Neural progenitor cell (in vitro differentiated cells): ENCODE data around the gene ORAI2. TPM values are rescaled to one million over a fixed set of nuclear protein-coding genes. Genes with fewer than 3 reads are reported as not detected.
A peak's percentile ranks its signal among the peaks of the same experiment; 100 is the strongest.
"Not testable (repeated sequence)": the region's sequence is repeated elsewhere in the genome, so short reads cannot be mapped to it uniquely, and the experiment has no call there.

ENCODE experiments used
- DNase-seq: peaks from one replicate; pipeline ENCODE4 v3.0.0-alpha.2; 2016; ENCODE audit warnings: low spot score
- H2AFZ ChIP-seq: fragments of 200-600 bp; sonication (generic); replicated peaks from 2 replicates; pipeline ENCODE4 v1.6.1; 2016; ENCODE audit warnings: antibody characterized with exemption
- H3F3A ChIP-seq: fragments of 200-600 bp; sonication (generic); 2 replicates; pipeline ENCODE4 v1.6.1; 2016; ENCODE audit warnings: antibody characterized with exemption, low read depth
- H3K27ac ChIP-seq: fragments of 200-600 bp; sonication (generic); 2 replicates; pipeline ENCODE4 v1.5.1; 2016; ENCODE audit warnings: mild to moderate bottlenecking
- H3K27me3 ChIP-seq: fragments of 200-600 bp; sonication (generic); 2 replicates; pipeline ENCODE4 v1.6.1; 2016; ENCODE audit warnings: mild to moderate bottlenecking, moderate library complexity
- H3K36me3 ChIP-seq: fragments of 200-600 bp; sonication (generic); 2 replicates; pipeline ENCODE4 v1.5.1; 2016
- H3K4me1 ChIP-seq: fragments of 200-600 bp; sonication (generic); 2 replicates; pipeline ENCODE4 v1.6.1; 2016; ENCODE audit warnings: mixed run types
- H3K4me2 ChIP-seq: fragments of 200-600 bp; sonication (generic); 2 replicates; pipeline ENCODE4 v1.6.1; 2016
- H3K4me3 ChIP-seq: fragments of 200-600 bp; sonication (generic); 2 replicates; pipeline ENCODE4 v1.5.1; 2016
- H3K79me2 ChIP-seq: fragments of 200-600 bp; sonication (generic); 2 replicates; pipeline ENCODE4 v1.6.1; 2016; ENCODE audit warnings: low read depth
- H3K9ac ChIP-seq: fragments of 200-600 bp; sonication (generic); 2 replicates; pipeline ENCODE4 v1.6.1; 2016
- H3K9me3 ChIP-seq: fragments of 200-600 bp; sonication (generic); 2 replicates; pipeline ENCODE4 v1.5.1; 2016; ENCODE audit warnings: low read depth
- H4K20me1 ChIP-seq: fragments of 200-600 bp; sonication (generic); 2 replicates; pipeline ENCODE4 v1.6.1; 2016; ENCODE audit warnings: low read depth
- H3K27ac Mint-ChIP-seq: 3 replicates; pipeline ENCODE4 v1.8.0; 2021; ENCODE audit warnings: mixed read lengths
- H3K27me3 Mint-ChIP-seq: 2 replicates; pipeline ENCODE4 v1.8.0; 2022; ENCODE audit warnings: low read depth, mild to moderate bottlenecking, inconsistent platforms, moderate library complexity, mixed read lengths; ENCODE audit not compliant: insufficient read depth
- H3K36me3 Mint-ChIP-seq: 3 replicates; pipeline ENCODE4 v1.8.0; 2021; ENCODE audit warnings: mixed read lengths
- H3K4me1 Mint-ChIP-seq: 3 replicates; pipeline ENCODE4 v1.8.0; 2021; ENCODE audit warnings: mixed read lengths
- H3K4me3 Mint-ChIP-seq: 3 replicates; pipeline ENCODE4 v1.8.0; 2021; ENCODE audit warnings: mild to moderate bottlenecking, moderate library complexity, mixed read lengths
- H3K9me3 Mint-ChIP-seq: 3 replicates; pipeline ENCODE4 v1.8.0; 2020; ENCODE audit warnings: mixed read lengths
- total RNA-seq: library from RNA; depleted of rRNA; stranded (reverse); fragments of >200 nt; gene quantifications from 2 replicates; pipeline ENCODE4 v1.2.3, GENCODE V29; 2015; ENCODE audit warnings: low replicate concordance
- TF ChIP-seq, protein P1 (sequence below): fragments of 200-600 bp; sonication (generic); IDR thresholded peaks from 2 replicates; pipeline ENCODE4 v1.5.1; 2017; ENCODE audit warnings: antibody characterized with exemption, mild to moderate bottlenecking

Gene ORAI2
- total RNA-seq, 1 donor from 2014 or later, result 15.7 TPM

DNA sequence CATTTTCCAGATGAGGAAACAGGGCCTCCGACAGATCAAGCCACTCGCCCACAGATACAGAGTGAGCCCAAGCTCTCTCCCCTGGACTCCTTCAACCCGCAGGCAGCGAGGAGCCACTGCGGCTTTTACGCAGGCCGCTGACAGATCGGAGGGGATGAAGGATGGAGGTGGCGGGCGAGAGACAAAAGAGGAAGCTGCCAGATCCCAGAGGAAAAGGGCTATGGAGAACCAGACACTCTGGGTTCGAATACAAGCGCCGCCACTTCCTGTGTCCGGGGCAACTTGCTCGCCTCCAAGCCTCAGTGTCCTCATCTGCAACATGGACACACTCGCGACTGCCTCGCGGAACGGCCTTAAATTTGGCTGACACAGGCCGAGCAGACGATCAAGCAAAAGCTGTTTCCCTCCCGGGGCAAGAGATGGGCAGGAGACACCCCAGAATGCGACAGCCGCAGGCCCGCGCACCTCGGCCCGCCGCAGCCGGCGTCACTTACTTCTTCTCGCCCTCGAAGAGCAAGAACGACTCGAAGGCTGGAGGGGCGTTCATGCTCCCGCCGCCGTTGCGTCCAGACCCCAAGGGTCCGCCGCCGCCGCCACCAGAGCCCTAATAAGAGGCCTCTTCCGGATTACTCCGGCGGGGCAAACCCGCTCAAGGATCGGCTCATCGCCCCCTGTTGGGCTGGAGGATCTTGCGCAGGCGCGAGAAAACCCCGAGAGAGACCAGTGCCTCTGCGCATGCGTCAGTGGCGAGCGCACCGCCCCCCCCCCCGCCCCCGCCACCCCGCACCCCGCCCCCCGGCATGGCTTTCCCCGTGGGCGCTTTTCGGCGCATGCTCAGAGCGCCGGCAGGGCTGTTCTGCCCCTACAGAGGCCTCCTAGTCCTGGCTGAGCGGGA, 45.2 kb downstream of the ORAI2 start, which contains the start of gene POLR2J:
Gene POLR2J (minus strand): TSS at position 609 of the 895 bp plus-strand sequence. CDS start 62 bp downstream, at position 547.
- Histone ChIP-seq H3K4me3 (peak within 1 kb of the TSS; percentile 47), H3K4me2 (peak within 1 kb of the TSS; percentile 53)
- not testable (repeated sequence) for H3K27ac ChIP-seq, H3K36me3 Mint-ChIP-seq, H3K27me3 ChIP-seq, H3K27ac Mint-ChIP-seq, H3K27me3 Mint-ChIP-seq, H3K4me1 ChIP-seq, H3K36me3 ChIP-seq, H3K79me2 ChIP-seq, H3K9me3 Mint-ChIP-seq, H3K4me1 Mint-ChIP-seq, H4K20me1 ChIP-seq, H3K9me3 ChIP-seq, H2AFZ ChIP-seq, H3F3A ChIP-seq, H3K9ac ChIP-seq
- DNase-seq, result peak; percentile 76
- peak within 1 kb of the TSS; percentile 83 for H3K4me3 Mint-ChIP-seq
- TF ChIP-seq, protein P1, sequence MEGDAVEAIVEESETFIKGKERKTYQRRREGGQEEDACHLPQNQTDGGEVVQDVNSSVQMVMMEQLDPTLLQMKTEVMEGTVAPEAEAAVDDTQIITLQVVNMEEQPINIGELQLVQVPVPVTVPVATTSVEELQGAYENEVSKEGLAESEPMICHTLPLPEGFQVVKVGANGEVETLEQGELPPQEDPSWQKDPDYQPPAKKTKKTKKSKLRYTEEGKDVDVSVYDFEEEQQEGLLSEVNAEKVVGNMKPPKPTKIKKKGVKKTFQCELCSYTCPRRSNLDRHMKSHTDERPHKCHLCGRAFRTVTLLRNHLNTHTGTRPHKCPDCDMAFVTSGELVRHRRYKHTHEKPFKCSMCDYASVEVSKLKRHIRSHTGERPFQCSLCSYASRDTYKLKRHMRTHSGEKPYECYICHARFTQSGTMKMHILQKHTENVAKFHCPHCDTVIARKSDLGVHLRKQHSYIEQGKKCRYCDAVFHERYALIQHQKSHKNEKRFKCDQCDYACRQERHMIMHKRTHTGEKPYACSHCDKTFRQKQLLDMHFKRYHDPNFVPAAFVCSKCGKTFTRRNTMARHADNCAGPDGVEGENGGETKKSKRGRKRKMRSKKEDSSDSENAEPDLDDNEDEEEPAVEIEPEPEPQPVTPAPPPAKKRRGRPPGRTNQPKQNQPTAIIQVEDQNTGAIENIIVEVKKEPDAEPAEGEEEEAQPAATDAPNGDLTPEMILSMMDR, result peak; percentile 31

DNA sequence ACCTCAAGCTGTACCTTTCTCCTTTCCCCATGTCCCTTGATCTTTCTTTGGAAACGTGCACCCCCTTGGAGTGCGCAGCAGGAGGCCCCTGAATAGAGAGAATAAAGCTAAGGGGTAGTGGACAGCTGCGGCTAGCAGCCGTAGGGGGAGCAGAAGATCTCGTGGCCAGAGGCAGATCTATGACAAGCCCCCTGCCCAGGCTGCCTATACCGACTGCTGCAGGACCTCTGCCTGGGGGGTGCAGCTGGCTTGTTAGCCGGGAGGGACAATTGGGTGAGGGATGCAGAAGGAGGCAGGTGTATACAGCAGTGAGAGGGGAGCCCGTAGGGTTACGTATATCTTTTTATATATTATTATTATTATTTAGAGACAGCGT, 45.8 kb downstream of the ORAI2 start:
- not testable (repeated sequence) for H4K20me1 ChIP-seq, H3K36me3 ChIP-seq, H3K27me3 ChIP-seq, H3K27ac Mint-ChIP-seq, H3K27ac ChIP-seq, H2AFZ ChIP-seq, H3F3A ChIP-seq, H3K4me3 ChIP-seq, H3K9me3 Mint-ChIP-seq, H3K36me3 Mint-ChIP-seq, H3K27me3 Mint-ChIP-seq, DNase-seq, H3K4me1 Mint-ChIP-seq, H3K4me1 ChIP-seq, H3K79me2 ChIP-seq, H3K4me3 Mint-ChIP-seq, H3K9ac ChIP-seq, H3K9me3 ChIP-seq
- H3K4me2 ChIP-seq, result peak overlapping the region; percentile 53

DNA sequence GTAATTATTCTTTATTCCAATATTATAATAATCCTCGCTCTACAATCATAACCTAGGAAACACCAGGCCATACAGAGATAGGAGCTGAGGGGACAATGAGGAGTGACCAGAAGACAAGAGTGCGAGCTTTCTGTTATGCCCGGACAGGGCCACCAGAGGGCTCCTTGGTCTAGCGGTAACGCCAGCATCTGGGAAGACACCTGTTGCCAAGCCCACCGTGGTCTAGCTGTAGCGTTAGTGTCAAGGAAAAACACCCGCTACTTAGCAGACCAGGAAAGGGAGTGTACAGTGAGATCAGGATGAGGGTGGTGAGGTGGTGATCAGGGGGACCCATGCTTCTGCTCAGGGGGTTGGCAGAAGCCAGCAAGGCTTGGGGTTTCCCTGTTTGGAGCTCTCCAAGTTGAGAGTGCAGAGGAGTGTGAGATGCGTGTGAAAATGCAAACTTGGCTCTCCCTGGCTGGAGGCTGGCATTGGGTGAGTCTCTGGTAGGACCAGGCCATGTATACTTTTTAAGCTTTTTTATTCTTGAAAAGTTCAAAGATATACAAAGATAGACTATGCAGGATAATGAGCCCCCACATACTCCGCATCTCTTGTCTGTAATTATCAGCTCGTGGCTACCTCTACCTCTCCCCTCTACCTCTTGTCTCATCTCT, 46.7 kb downstream of the ORAI2 start:
- not testable (repeated sequence) for DNase-seq, H2AFZ ChIP-seq, H3K27me3 Mint-ChIP-seq, H3K9me3 Mint-ChIP-seq, H4K20me1 ChIP-seq, H3K4me1 ChIP-seq, H3F3A ChIP-seq, H3K36me3 ChIP-seq, H3K27ac Mint-ChIP-seq, H3K4me2 ChIP-seq, H3K4me3 ChIP-seq, H3K4me1 Mint-ChIP-seq, H3K9ac ChIP-seq, H3K27ac ChIP-seq, H3K36me3 Mint-ChIP-seq, H3K9me3 ChIP-seq, H3K27me3 ChIP-seq, H3K79me2 ChIP-seq
- H3K4me3 Mint-ChIP-seq, result peak overlapping the region; percentile 64
- TF ChIP-seq, protein P1, result peak; percentile 36

DNA sequence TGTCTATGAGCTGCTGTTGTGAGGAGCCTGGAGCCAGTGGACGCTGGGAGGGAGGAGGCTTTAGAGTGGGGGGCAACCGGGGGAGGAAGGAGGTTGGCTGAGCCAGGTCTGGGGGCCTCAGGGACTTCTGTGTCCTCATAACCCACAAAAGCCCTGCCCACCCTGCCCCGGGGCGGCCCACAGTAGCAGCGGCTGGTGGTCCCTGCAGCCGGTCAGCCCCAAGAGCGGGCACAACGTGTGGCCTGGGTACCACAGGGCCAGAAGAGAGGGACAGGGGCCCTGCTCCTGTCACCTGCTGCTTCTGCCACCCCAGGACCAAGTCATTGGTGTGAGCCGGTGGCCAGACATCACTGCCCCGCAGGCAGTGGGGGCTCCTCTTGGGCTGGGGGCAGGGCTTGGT, 48.6 kb downstream of the ORAI2 start:
- not testable (repeated sequence) for H3K27ac Mint-ChIP-seq, H3K9me3 Mint-ChIP-seq, H3K27me3 ChIP-seq

DNA sequence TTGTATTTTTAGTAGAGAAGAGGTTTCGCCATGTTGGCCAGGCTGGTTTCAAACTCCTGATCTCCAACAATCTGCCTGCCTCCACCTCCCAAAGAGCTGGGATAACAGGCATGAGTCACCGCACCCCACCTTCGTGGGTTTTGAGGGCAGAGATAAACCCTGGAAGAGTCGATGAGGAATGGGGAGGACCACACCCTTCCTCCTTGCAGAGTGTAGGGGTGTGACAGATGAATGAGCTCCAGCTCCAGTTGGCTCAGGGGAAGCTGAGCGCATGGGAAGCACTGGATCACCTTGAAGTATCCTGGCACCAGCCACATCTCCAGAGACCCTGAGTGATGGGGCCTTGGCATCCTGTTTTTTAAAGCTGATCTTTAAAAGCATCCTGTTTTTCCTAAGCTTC, 50.9 kb downstream of the ORAI2 start:
- H4K20me1 ChIP-seq, H3K4me1 Mint-ChIP-seq, H3F3A ChIP-seq, H3K36me3 Mint-ChIP-seq, H3K4me3 ChIP-seq, H3K79me2 ChIP-seq, H3K27me3 ChIP-seq, H3K9me3 ChIP-seq, H3K9me3 Mint-ChIP-seq, H3K9ac ChIP-seq, H3K27me3 Mint-ChIP-seq, H3K4me2 ChIP-seq, H2AFZ ChIP-seq, H3K27ac ChIP-seq, DNase-seq, H3K27ac Mint-ChIP-seq, H3K36me3 ChIP-seq, H3K4me3 Mint-ChIP-seq, H3K4me1 ChIP-seq: not testable (repeated sequence)

More for the DNA sequence above, 48.6 kb downstream of the ORAI2 start:
- not testable (repeated sequence) for H3K4me1 Mint-ChIP-seq, H3K9ac ChIP-seq, H3K79me2 ChIP-seq, H4K20me1 ChIP-seq, H3K4me2 ChIP-seq, H3K36me3 ChIP-seq, H2AFZ ChIP-seq, H3K4me1 ChIP-seq, DNase-seq, H3K4me3 Mint-ChIP-seq, H3K36me3 Mint-ChIP-seq, H3K9me3 ChIP-seq, H3F3A ChIP-seq, H3K27ac ChIP-seq, H3K27me3 Mint-ChIP-seq, H3K4me3 ChIP-seq

DNA sequence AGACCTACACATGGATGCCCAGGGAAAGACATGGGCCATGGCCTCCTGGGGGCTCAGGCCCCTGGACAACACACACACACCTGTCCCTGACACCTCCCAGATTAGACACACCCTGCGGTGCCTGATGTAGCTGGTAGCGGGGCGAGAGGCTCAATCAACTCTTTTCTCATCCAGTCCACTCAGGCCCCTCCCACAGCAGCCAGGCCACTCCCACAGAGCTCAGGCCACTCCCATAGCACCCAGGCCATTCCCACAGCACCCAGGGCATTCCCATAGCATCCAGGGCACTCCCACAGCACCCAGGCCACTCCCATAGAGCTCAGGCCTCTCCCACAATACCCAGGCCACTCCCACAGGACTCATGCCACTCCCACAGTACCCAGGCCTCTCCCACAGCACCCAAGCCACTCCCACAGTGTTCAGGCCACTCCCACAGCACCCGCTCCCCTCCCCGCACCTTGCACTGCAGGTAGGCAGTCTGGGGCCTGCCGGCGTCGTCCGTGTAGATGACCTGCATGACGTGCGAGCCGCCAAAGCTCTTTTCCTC, 57.2 kb downstream of the ORAI2 start:
- H3K4me1 Mint-ChIP-seq, H3K9me3 Mint-ChIP-seq, H3F3A ChIP-seq, H3K27me3 Mint-ChIP-seq, H2AFZ ChIP-seq, H3K4me3 ChIP-seq, H3K9me3 ChIP-seq, H3K4me3 Mint-ChIP-seq, DNase-seq, H3K36me3 ChIP-seq, H3K36me3 Mint-ChIP-seq, H3K9ac ChIP-seq, H3K27ac ChIP-seq, H3K27me3 ChIP-seq, H3K4me1 ChIP-seq, H3K27ac Mint-ChIP-seq, H3K4me2 ChIP-seq, H3K79me2 ChIP-seq, H4K20me1 ChIP-seq: not testable (repeated sequence)
